ENCODE results near the gene MYL6. TPM values are rescaled to one million over a fixed set of nuclear protein-coding genes. Genes with fewer than 3 reads are reported as not detected.
A peak's percentile ranks its signal among the peaks of the same experiment; 100 is the strongest.

MYL6 gene
- 1,000 to 10,000 TPM; 1,233 to 3,440 (median 2,458) TPM for total RNA-seq

GRCh38 chr12:56158029-56158925, at the start of gene MYL6:
Gene MYL6 (plus strand): TSS chr12:56158359. CDS start chr12:56158402, 43 bp downstream.
- H3K4me1 ChIP-seq, result peaks cover 9 to 47% (median 38%) of the 10 kb centered on the region in 4 donors
- DNase-seq, result peak; percentile 97
- intact Hi-C loops (cut with DNase I; ENCODE audit: low total_unique reads) (loop anchor here (2.0 kb wide), 1 partner anchor 31 kb away; no protein-coding TSS in a partner anchor), in situ Hi-C loops (cut with MboI; ENCODE audit: low pct_ligation_motif_present in 1 of 4, low pct_unique_long_range_greater_than_20kb in 1 of 4, low sequenced_read_pairs in 3 of 4) (no loop called here)
- no peaks in the 10 kb centered on the region for H3K9me3 ChIP-seq
- peak within 1 kb of the TSS; percentile 77 to 94 (median 84) for H3K4me3 ChIP-seq
- H3K36me3 ChIP-seq, result peaks cover 0 to 32% (median 11%) of the 10 kb centered on the region in 4 donors
- peak within 1 kb of the TSS; percentile 94 to 100 (median 98) for H3K27ac ChIP-seq
- H3K27me3 ChIP-seq, result no peaks in the 10 kb centered on the region
- 0 to 2% methylated on average over 1 to 25 of the region's 30 CpGs for WGBS, 2 donors (ENCODE audit: low coverage in 1 of 2)
- TF ChIP-seq, protein P1, sequence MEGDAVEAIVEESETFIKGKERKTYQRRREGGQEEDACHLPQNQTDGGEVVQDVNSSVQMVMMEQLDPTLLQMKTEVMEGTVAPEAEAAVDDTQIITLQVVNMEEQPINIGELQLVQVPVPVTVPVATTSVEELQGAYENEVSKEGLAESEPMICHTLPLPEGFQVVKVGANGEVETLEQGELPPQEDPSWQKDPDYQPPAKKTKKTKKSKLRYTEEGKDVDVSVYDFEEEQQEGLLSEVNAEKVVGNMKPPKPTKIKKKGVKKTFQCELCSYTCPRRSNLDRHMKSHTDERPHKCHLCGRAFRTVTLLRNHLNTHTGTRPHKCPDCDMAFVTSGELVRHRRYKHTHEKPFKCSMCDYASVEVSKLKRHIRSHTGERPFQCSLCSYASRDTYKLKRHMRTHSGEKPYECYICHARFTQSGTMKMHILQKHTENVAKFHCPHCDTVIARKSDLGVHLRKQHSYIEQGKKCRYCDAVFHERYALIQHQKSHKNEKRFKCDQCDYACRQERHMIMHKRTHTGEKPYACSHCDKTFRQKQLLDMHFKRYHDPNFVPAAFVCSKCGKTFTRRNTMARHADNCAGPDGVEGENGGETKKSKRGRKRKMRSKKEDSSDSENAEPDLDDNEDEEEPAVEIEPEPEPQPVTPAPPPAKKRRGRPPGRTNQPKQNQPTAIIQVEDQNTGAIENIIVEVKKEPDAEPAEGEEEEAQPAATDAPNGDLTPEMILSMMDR (IDR thresholded peaks at IDR 0.05), result no peak
- TF ChIP-seq EP300 (IDR thresholded peaks at IDR 0.05; ENCODE audit: low read depth) (no peak), POLR2AphosphoS5 (IDR thresholded peaks at IDR 0.05) (peak; percentile 100), POLR2A (IDR thresholded peaks at IDR 0.05) (peak; percentile 100)

DNA sequence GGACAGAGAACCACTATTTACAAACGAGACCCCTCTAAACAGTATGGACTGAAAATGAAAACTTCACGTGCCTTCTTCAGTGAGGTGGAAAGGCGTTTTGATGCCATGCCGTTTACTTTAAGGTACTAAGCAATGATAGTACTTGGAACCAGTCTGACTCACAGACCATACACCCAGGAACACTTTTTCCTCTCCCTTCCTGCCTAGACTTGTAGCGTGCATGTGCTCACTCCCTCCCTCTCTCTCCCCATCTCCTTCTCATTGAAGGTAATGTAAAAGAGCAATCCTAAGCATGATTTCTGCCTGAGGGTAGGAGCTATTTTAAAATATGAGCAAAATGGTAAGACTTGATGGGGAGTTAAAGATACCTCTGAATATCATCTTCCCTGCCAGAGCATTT, 47.6 kb upstream of the MYL6 start:
- DNase-seq, result no peak
- intact Hi-C loops (cut with DNase I; ENCODE audit: low total_unique reads), result no loop called here
- peaks cover 0 to 54% (median 23%) of the 10 kb centered on the region in 4 donors for H3K36me3 ChIP-seq

GRCh38 chr12:56114084-56114483, 44.1 kb upstream of the MYL6 start:
- 91 to 100% methylated on average over 1 of the region's 1 CpG for WGBS, 2 donors (ENCODE audit: low coverage in 1 of 2)
- DNase-seq, result no peak
- Histone ChIP-seq H3K4me1 (peaks cover 6 to 13% (median 8%) of the 10 kb centered on the region in 4 donors), H3K36me3 (peaks cover 0 to 34% (median 17%) of the 10 kb centered on the region in 4 donors), H3K4me3 (no peak overlapping the region), H3K9me3 (no peaks in the 10 kb centered on the region), H3K27ac (no peak overlapping the region), H3K27me3 (no peaks in the 10 kb centered on the region)
- in situ Hi-C loops (cut with MboI; ENCODE audit: low pct_ligation_motif_present in 1 of 4, low pct_unique_long_range_greater_than_20kb in 1 of 4, low sequenced_read_pairs in 3 of 4), result loop anchor here in 2 of 4 donors (10.0 kb wide), 2 partner anchors 69 to 389 kb away; partner anchors contain the start of genes CD63 (in 1 of the 2), RDH5 (in 1 of the 2) and RPS26 (in 1 of the 2)
- intact Hi-C loops (cut with DNase I; ENCODE audit: low total_unique reads), result no loop called here
- TF ChIP-seq POLR2AphosphoS5 (IDR thresholded peaks at IDR 0.05) (no peak), EP300 (IDR thresholded peaks at IDR 0.05; ENCODE audit: low read depth) (no peak), POLR2A (IDR thresholded peaks at IDR 0.05) (no peak)
- TF ChIP-seq, protein P1 (IDR thresholded peaks at IDR 0.05), result no peak

More for the DNA sequence above, 47.6 kb upstream of the MYL6 start:
- in situ Hi-C loops (cut with MboI; ENCODE audit: low pct_ligation_motif_present in 1 of 4, low pct_unique_long_range_greater_than_20kb in 1 of 4, low sequenced_read_pairs in 3 of 4), result loop anchor here in 2 of 4 donors (10.0 kb wide), 2 partner anchors 66 to 386 kb away; partner anchors contain the start of genes CD63 (in 1 of the 2), RDH5 (in 1 of the 2) and RPS26 (in 1 of the 2)
- H3K27me3 ChIP-seq, result no peaks in the 10 kb centered on the region
- H3K4me3 ChIP-seq, result no peak overlapping the region
- peaks cover 6 to 18% (median 13%) of the 10 kb centered on the region in 4 donors for H3K4me1 ChIP-seq
- WGBS, 2 donors (ENCODE audit: low coverage in 1 of 2), result 92 to 95% methylated on average over 4 to 5 of the region's 5 CpGs
- no peak overlapping the region for H3K27ac ChIP-seq
- H3K9me3 ChIP-seq, result no peaks in the 10 kb centered on the region
- TF ChIP-seq EP300 (IDR thresholded peaks at IDR 0.05; ENCODE audit: low read depth) (no peak), POLR2A (IDR thresholded peaks at IDR 0.05) (no peak), POLR2AphosphoS5 (IDR thresholded peaks at IDR 0.05) (no peak)

- DNase-seq, result no peak
- 0 to 48% methylated on average over 2 to 10 of the region's 10 CpGs for WGBS, 2 donors (ENCODE audit: low coverage in 1 of 2)
- H3K27ac ChIP-seq, result peak overlapping the region; percentile 91 to 99 (median 96)
- no peaks in the 10 kb centered on the region for H3K27me3 ChIP-seq
- TF ChIP-seq POLR2AphosphoS5 (IDR thresholded peaks at IDR 0.05) (no peak), EP300 (IDR thresholded peaks at IDR 0.05; ENCODE audit: low read depth) (no peak), POLR2A (IDR thresholded peaks at IDR 0.05) (no peak)
- TF ChIP-seq, protein P1 (IDR thresholded peaks at IDR 0.05), result no peak
- peaks cover 8 to 22% (median 20%) of the 10 kb centered on the region in 4 donors for H3K4me1 ChIP-seq
- peaks cover 0 to 25% (median 11%) of the 10 kb centered on the region in 4 donors for H3K36me3 ChIP-seq
- no peaks in the 10 kb centered on the region for H3K9me3 ChIP-seq
- H3K4me3 ChIP-seq, result peak overlapping the region in 3 of 4 donors; percentile 54 to 75 (median 63)
- in situ Hi-C loops (cut with MboI; ENCODE audit: low pct_ligation_motif_present in 1 of 4, low pct_unique_long_range_greater_than_20kb in 1 of 4, low sequenced_read_pairs in 3 of 4), result loop anchor here in 2 of 4 donors (10.0 kb wide), 2 partner anchors 71 to 391 kb away; partner anchors contain the start of genes CD63 (in 1 of the 2), RDH5 (in 1 of the 2) and RPS26 (in 1 of the 2)
- intact Hi-C loops (cut with DNase I; ENCODE audit: low total_unique reads), result no loop called here
Measured at GRCh38 chr12:56115329-56115728, 42.8 kb upstream of the MYL6 start.
